ENCODE measurements around the gene NUDT8.
"Not testable (repeated sequence)": the region's sequence is repeated elsewhere in the genome, so short reads cannot be mapped to it uniquely, and the experiment has no call there.

Gene NUDT8, protein sequence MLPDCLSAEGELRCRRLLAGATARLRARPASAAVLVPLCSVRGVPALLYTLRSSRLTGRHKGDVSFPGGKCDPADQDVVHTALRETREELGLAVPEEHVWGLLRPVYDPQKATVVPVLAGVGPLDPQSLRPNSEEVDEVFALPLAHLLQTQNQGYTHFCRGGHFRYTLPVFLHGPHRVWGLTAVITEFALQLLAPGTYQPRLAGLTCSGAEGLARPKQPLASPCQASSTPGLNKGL

DNA sequence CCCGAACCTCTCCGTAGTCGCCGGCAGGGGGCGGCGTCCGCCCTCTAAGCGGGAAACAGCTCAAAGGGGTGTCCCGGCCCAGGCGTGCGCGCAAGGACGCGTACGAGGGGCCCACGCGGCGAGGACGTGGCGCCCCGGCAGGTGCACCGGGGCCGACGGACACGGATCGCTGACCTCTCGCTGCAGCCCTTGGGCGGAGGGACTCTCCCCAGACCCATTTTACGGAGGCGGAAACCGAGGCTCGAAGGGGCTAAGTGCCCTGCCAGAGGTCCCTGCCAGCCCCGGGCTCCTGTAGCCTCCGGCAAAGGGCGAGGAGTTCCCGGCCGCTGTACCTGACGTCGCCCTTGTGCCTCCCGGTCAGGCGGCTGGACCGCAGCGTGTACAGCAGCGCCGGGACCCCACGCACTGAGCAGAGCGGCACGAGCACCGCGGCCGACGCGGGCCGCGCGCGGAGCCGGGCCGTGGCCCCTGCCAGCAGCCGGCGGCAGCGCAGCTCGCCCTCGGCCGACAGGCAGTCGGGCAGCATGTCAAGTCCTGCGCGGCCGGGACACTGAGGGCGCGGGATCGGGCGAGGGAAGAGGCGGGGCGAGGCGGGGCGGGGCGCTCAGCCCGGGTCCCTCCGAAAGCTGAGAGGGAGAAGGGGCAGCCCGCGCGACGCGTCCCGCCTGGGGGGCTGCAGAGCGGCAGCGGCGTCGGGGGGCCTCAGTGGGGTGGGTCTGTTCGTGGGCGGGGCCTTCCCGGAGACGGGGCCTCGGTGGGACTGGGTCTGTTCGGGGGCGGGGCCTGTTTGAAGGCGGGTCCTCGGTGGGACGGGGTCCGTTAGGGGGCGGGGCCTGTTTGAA lies at the start of gene NUDT8:
TSS of gene NUDT8 (minus strand) at position 552 of the 842 bp plus-strand sequence. CDS start at position 526, 26 bp downstream.
- peak; percentile 89 for DNase-seq

DNA sequence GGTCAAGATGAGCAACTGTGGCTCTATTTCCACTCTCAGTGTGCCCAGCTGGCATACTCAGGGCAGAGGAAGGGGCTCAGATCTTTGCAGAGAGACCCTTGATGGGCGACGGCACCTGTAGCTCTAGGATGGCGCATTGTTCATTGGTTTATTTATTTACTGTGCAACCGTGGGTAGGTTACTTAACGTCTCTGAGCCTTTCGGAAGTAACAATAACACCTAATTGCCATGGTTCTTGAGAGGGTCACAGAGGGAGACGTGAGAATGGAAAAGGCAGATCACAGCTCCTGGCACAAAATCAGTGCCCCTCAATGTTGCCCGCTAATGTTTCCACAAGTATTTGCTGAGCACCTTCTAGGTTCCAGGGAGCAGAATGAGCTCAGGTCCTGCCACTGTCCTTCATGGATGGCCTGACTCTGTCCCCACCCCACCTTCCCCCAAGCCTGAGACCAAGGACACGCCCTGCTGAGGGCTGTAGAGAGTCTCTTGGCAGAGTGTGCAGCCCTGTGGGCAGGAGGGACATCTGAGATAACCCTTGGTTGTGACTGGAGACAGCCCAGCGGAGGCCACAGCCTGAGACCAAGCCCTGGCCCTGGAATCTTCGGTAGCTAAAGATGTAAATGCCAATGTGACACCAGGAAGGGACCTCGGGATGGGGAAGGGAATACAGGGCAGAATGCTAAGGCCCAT lies 45.5 kb upstream of the NUDT8 start:
- DNase-seq = no peak

DNA sequence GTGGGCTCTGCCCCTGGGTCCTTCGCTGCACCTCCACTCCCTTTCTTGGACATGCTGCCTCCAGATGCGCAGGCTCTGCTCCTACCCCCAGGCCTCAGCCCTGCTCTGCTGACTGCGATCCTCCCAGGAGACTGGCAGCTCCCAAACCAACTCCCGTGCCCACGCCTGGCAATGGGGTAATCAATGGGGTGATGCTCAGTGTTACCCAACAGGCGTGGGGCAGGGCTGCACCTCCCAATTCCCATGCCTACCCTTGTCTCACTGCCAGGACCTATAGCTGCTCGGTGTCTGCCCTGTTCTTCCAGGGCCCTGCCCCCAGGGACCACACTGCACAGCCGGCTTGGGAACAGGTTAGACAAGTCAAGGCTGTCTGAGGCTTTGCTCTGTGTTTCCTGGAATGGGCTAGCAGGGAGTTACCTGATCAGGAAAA lies 44.7 kb upstream of the NUDT8 start, which contains the start of gene ALDH3B2:
TSS of gene ALDH3B2 (minus strand) at position 182 of the 430 bp plus-strand sequence. CDS start 7,688 bp downstream, outside the sequence.
- no peak for DNase-seq

DNA sequence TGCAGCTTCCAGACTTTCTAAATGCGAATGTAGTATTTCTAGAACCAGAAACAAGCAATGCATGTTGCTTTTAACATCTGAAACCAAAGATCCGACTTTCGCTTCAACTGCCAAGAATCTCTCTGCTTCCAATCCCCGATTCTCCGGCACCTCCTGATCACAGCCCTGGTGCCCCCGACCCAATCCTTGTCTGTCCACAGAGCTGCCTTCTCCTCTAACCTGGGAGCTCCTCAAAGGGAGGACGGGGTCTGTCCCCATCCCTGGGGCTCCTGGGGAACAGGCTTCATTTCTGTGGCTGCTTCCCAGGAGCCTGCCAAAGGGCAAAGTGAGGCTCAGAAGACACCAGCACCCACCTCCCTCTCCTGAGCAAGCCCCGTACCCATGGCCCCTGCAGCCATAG lies 44.2 kb upstream of the NUDT8 start:
- no peak for DNase-seq

DNA sequence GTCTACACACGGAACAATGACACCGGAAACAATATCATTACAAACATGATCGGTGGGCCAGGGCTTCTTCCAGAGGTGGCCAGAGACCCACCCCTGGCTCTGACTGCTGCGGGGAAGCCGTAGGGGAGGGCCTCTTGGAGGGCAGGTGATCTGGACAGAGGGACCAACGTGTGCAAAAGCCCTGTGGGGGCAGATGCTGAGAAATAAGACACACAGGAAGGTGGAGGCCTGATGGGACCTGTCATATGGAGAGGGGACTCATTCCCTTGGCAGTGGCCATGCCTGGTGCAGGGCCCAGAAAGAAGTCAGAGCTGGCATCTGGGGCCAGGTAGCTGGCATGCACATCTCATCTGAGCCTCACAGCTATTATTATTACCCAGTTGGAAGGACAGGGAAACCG lies 43.6 kb upstream of the NUDT8 start:
- no peak for DNase-seq

DNA sequence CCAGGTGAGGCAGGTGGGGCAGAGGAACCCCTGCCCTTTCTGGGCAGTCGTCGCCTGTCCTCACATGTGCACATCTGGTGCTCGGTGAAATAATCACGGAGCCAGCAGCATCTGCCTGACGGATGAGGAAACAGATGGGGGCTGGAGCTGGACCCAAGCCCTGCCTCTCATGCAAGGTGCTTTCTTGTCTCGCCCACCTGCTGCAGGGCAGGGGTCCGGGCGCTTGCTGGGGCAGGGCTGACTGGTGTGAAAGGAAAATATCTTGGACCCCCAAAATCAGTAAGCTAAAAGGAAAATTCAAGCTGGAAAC lies 41.4 kb upstream of the NUDT8 start:
- no peak for DNase-seq

DNA sequence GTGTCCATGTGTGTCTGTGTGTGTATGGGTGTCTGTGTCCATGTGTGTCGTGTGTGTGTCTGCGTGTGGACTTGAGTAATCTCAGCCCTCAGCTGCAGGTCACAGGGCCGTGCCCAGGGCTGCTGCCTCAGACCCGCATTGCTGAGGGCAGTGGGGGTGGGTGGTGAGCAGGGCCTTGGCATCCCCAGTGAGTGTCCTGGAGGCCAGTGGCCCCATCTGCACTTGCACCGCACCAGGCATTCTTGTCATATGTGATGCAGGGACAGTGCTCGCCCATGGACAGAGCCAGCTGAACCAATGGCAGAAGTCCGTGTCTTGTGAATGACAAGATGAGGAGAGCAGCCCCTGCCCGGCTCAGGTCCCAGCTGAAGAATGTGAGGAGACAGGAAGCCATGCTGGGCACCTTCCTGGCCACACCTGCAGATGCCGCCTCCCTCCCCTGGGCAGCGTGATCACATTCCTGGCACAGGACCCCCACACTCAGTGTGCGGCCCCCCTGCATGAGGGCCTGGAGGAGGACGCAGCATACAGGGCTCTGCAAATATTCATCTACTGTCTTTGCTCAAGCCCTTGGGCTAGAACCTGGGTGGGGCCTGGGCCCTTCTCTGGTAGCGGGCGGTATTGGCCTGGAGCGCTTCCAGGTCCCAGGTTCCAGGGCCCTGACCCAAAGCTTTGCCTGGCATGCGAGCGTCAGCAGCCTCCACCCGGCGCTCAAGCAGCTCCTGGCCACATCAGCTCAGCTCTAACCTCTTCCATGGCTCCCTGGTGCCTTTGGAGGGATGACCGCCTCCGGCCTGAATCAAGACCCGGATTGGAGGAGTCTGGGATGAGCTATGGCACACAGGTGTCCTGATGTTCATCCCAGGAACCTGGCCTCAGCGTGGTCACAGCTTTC lies 40.8 kb upstream of the NUDT8 start:
- DNase-seq = no peak

DNA sequence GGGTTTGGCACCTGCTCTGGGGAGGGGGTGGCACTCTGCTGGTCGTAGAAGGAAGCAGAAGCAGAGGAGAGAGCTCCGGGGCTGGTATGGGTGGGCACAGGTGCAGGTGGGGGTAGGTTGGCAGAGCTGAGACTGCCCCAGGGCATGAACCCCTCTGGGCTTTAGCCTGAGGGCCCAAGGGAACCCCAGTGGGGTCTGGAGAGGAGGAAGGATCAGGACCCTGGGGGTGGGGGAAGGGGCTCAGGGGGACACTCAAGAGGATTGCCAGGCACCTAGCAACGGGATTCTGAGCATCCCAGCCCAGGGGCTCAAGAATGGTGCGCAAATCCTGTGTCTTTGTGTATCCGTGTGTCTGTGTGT lies 38.4 kb upstream of the NUDT8 start:
- DNase-seq = no peak

DNA sequence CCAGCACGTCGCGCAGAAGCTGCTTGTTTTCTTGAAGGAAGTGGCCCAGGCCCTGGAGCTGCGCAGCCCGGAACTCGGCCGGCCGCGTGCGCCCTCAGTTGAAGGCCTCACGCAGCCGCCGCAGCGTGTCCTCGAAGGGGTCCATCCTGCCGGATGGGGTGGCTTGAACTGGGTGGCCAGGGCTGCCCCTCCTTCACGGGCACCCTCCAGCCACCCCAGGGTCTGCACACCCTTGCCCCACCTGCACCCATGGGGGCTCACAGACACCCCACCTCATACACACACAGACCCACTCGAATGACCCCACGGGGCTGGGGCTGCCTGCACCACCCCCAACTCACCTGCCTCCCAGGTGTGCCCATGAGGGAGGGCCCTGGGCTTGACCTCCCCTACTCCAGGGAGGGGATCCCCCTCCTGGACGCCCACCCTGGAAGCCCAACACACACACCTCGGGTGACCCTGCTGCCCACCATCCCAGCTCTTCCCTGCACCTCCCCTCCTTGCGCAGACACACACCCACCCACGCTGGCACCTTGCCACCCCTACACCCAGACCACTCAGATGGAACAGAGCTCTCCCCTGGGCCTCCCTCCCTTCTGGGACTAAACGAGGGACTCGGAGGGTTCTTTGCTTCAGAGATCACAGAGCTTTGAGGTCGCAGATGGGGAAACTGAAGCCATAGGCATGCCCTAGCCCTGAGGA lies 37.9 kb upstream of the NUDT8 start:
- no peak for DNase-seq

DNA sequence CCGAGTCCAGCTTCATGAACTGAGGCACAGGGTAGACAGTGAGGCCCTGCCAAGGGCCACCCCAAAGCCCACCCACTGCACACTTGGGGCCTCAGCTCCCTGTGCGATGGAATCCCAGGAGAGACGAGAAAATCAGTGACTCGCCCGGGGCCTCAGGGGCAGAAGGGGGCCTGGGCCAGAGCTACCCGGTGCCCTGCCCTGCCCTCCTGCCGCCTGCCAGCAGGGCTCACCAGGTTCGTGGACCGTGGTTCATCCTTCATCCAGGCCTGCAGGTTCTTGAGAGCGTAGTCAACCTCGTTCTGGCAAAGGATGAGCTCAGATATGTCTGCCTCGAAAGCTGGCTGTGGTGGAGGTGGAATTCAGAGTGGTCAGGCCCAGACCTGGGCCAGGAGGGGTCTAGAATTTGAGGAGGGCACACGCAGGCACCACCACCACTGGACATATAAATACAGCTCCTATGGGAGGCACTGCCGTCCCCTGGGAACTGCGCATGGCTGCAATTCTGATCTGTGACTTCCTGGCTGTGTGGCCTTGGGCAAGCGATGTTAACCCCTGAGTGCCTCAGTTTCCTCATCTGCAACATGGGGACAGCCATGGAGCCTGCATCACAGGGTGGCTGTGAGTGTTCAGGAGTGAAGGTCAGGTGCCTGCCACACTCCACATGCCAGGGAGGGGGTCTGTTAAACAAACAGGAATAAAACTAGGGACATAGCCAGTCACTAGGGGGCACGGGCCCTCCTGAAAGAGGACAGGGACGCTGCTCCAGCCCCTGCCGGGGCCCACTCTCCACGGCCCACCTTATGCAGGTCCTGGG lies 37.1 kb upstream of the NUDT8 start:
- DNase-seq = no peak

DNA sequence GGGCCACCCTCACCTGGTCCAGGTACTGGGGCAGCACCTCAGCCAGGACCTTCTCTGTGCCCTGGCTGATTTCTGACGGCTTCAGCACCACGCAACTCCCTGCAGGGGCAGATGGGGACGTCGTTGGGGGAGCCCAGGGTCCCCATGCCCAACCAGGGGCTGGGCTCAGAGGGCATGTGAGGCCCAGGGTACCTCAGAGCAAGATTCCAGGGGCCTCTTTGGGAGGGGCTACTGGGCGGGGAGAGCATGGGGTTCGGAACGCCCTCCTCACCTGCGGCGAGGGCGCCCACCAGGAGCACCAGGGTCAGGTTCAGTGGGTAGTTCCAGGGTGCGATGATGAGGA lies 36.5 kb upstream of the NUDT8 start:
- DNase-seq = no peak

DNA sequence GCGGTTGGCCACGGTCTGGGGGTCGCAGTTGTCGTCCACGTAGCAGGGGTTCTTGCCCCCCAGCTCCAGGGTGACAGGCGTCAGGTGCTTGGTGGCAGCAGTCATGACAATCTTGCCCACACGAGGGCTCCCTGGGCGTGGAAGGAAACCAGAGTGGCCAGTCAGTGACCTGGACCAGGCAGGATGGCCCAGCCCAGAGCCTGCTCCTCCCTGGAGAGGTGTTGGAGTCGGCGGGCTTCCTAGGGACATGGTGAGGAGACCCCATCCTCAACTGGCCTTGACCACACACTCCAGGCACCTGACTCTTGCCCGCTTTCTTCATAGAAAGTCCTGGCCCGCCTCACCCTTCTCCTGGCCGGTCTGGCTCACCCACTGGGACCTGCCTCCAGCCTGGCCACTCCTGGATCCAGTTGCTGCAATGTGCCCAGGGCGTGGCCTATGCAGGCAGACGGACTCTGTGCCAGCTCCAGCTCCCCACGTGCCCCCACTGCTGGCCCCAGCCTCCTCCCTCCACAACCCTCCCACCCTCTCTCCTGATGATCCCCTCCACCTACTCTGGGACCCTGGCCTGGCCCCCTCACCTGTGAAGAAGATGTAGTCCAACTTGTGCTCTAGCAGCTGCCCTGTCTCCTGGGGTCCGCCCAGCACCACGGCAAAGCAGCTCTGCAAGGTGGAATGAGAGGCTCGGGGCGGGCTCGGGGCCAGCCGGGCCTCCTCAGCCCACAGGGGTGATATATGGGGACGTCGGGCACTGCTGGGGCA lies 36.0 kb upstream of the NUDT8 start:
- DNase-seq = no peak

DNA sequence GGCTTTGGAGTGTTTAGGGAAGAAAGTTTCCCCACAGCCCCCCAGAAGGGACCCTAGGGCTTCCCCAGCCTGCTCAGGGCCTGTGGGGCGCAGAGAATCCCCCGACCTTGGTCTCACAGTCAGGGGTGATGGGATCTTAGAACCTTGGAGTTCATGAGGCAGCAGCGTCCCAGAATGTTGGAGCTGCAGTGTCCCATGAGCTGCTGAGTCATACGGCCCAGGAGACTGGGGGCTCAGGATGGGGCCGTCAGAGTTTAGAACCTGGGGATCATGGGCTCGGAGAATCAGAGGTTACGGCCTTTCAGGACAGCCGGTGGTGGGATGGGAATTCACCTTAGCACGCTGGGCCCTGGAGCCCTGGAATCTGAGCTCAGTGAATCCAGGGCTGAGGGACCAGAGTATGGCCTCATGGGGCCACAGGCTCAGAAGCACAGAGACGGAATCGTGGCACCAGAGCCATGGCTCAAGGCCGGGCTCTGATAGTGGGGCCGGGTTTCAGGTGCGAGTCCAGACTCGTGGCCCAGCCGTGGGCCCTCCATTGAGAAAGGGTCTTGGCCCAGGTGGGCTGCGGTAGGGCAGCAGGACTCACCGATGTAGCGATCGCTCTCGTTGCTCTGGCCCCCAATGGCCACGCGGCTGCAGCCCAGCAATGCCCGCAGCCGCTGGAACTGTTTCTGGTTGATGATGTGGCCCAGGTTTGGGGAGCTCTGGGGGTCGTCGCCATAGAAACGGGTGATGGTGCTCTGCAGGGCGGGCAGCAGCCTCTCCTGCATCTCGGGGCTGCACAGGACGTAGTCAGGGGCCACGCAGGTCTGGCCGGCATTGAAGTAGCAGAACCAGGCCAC lies 35.2 kb upstream of the NUDT8 start:
- DNase-seq = no peak

DNA sequence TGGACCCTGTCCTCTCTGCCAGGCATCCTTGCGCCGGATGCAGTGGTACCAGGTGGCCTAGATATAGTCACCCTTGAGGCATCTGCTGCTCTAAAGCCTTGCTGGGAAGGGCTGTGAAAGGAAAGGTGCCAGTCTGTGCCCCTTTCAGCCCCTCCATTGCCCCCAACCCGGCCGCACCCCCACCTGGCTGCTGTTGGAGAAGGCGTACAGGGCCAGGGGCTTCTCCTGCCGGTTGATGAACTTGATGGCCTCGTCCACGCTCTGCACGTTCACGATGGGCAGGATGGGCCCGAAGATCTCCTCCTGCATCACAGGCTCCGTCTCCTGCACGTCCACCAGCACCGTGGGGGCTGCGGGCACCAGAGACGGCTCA lies 34.5 kb upstream of the NUDT8 start:
- DNase-seq = no peak

DNA sequence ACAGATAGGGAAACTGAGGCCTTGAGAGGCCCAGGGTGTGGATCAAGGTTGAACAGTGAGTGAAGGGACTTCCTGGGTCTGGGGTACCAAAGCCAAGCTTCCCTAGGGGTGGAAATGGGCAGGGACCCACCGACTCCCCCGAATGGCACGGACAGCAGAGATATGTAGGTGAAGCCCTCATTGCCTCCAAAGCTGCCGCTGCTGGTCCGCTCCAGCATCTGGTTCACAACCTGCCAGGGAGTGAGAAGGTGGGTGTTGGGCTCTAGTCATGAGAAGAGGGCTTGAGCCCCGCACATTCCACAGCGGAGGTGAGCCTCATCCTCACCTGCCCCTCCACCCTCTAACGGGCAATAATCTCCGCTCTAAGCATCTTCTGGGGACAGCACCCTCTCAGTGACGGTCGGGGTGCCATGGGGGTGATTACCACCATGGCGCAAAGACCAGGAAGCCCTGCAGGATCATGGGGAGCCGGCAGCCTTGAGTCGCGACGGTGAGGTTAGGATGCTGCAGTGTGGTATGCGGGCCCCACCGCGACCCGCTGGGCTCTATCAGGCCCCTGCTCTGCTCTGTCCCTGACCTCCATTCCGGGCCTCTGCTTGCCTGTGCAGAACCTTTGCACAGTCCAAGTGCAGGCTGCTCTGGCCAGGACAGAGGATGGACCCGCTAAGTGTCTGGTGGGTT lies 33.9 kb upstream of the NUDT8 start:
- no peak for DNase-seq

DNA sequence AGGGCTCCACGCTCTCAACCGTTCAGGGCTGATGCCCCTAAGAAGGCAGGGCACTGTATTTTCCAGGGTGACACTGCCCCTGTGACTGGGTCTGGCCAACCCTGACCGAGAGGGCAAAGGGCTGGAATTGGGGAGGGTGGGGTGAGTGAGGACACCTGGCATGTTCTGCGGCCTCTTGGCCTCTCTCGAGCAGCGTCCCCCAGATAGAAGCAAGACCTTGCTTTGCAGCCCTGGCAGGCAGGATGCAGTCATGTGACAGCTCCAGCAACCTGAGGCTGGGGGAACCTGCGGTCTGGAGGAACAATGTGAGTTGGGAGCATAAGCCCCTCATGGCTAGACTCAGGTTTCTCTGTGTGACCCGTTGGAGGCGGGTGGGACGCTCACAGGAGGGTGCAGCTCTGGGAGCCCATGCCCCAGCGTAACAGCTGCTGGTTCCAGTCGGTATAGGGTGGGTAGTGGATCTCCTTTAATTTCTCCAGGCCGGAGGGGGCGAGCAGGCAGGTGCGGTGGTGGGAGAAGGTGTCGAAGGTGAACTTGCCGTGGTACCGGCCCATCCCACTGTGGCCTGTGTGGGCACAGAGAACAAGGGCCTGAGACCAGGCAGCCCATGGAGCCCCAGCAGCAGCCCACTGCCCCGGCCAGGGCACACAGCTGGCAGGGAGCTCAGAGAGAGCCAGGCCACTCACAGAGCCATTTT lies 33.2 kb upstream of the NUDT8 start:
- DNase-seq = no peak

DNA sequence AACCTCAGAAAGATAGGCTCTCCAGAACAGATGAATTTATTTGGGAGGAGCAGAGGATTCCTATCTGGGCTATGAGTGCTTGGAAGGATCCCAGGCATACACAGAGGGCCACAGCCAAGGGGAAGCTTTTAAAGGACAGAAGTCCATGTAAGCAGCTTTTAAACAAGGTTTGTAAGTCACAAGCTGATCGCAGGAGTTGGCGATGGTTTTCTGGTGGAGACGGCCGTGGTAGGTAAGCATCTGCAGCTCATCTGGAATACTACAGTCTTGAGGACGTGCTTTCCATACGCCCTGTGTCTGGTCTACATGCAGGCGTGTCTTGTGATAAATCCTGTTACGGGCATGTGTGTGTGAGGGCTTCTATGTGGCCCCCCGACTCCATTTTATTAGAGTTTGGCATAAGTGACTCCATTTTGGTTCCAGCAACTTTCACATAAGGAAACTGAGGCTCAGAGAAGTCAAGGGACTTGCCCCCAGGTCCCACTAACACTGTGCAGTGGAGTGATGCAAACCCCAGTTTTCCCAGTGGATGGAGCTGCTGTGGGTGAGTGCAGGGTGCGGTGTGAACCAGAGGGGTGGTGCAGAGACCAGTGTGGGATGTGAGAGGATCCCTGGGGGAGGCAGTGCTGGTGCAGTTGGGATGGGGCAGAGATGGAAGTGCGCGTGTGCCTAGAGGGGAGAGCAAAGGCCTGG lies 32.6 kb upstream of the NUDT8 start:
- DNase-seq = no peak

DNA sequence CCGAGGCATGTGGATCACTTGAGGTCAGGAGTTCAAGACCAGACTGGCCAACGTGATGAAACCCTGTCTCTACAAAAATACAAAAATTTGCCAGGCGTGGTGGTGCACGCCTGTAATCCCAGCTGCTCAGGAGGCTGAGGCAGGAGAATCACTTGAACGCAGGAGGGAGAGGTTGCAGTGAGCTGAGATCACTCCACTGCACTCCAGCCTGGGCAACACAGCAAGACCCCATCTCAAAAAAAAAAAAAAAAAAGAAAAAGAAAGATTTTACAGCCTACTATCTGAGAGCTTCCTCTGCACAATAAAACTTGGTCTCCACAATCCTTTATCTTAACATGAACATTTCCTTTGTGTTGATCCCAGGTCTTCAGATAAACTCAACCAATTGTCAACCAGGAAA lies 31.0 kb upstream of the NUDT8 start:
- not testable (repeated sequence) for DNase-seq
